ENCODE measurements around the gene SPATA20. TPM values are rescaled to one million over a fixed set of nuclear protein-coding genes. Genes with fewer than 3 reads are reported as not detected.

SPATA20 gene
- total and polyA plus RNA-seq, 2 of the 13 experiments (the other 11 are each of a cell fraction or from before 2014, with no cell fraction given), result 36.1 to 64.8 TPM

DNA sequence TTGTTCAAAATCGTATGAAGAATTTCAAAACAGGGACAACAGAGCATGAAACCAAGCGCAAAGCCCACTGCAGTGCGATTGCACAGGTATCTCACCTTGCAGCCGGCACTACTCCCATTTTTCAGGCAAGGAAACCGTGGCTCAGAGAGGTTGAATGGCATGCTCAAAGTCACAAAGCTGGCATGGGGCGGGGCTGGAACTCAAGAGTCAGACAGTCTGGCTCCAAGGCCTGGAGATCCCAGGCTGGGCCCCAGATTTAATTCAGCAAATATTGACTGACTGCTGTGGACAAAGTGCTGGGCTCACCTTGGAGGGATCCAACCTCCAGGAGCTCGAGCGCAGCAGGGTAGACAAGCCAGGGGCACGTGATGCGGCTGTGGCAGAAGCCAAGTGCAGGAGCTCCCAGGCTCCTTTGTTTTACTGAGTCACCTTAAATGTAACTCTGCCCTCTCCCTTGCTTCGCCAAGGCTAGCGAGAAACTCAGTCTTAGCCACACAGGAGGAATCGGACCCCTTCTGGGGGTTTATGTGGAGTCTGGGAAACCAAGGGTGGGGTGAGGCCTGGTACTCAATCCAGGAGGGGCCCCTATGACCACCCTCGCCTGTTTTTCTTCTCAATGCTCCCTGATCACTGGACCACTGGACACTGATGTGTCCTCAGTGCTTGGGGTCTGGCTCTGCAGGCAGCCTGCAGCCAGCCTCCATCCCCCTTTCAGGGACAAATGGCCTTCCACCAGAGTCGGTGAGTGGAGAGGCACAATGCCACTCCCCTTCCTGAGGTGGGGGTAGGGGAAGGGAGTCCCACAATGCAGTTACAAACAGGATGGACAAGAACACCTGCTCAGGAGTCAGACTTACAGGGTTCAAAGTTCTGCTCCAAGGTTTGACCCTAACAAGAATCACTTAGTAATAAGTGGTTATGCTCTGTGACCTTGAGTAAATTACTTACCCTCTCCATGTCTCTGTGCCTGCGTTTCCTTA lies 3.9 kb upstream of the SPATA20 start:
- peak overlapping the region; percentile 33 for H2AFZ ChIP-seq (ENCODE audit: low read length)
- peak; percentile 99 for FAIRE-seq
- POLR2A ChIA-PET, result interaction anchor here (0.5 to 4.2 kb wide), 44 partner anchors 7 to 401 kb away, joined by 3 to 79 read pairs (median 4); partner anchors contain the start of genes CACNA1G, EPN3, LUC7L3 and TOB1
- CTCF ChIA-PET (ENCODE audit: low intra/inter-chr PET ratio, low total read pairs), result no interaction called here
- BruUV-seq (replicated peaks), result no TSS peak
- H3K79me2 ChIP-seq (ENCODE audit: insufficient read depth, low read length), result peaks cover 3% of the 10 kb centered on the region
- in situ Hi-C loops (cut with HindIII; ENCODE audit: extremely low pct_ligation_motif_present, low pct_unique_long_range_greater_than_20kb), result loop anchor here (10.0 kb wide), 1 partner anchor 412 kb away; no protein-coding TSS in a partner anchor
- no peaks in the 10 kb centered on the region for H3K36me3 ChIP-seq (replicated peaks in 1 of 2; ENCODE audit: control insufficient read depth in 1 of 2, insufficient read depth in 2 of 2, low read length in 2 of 2)
- peak overlapping the region; percentile 73 to 87 (median 78) for H3K4me3 ChIP-seq (replicated peaks in 1 of 3; ENCODE audit: insufficient read depth in 1 of 3, low read depth in 2 of 3, low read length in 3 of 3)
- peaks cover 77% of the 10 kb centered on the region for H3K4me1 ChIP-seq (ENCODE audit: insufficient read depth, low read length)
- H3K4me2 ChIP-seq (ENCODE audit: low read depth, low read length), result peak overlapping the region; percentile 97
- peak overlapping the region; percentile 97 for H3K27ac ChIP-seq (ENCODE audit: extremely low read length, insufficient read depth, low read length)
- H4K20me1 ChIP-seq (ENCODE audit: insufficient read depth, low read length), result no peaks in the 10 kb centered on the region
- 4% methylated on average over 15 of the region's 16 CpGs for WGBS (ENCODE audit: low lambda C conversion rate)
- H3K9me3 ChIP-seq (ENCODE audit: low read length), result no peaks in the 10 kb centered on the region
- intact Hi-C loops (cut with micrococcal nuclease; ENCODE audit: unreplicated experiment), result loop anchor here (1.0 to 10.0 kb wide), 2 partner anchors 61 to 412 kb away; no protein-coding TSS in a partner anchor
- ATAC-seq, result peak; percentile 71
- H3K9ac ChIP-seq (ENCODE audit: insufficient read depth, low read depth, low read length), result peak overlapping the region; percentile 95
- peak; percentile 99 for DNase-seq (ENCODE audit: low spot score)
- H3K27me3 ChIP-seq (ENCODE audit: control insufficient read depth in 1 of 2, insufficient read depth in 2 of 2, low read length in 2 of 2), result no peaks in the 10 kb centered on the region; a peak in 1 of 5 replicates
- TF ChIP-seq, protein P1, sequence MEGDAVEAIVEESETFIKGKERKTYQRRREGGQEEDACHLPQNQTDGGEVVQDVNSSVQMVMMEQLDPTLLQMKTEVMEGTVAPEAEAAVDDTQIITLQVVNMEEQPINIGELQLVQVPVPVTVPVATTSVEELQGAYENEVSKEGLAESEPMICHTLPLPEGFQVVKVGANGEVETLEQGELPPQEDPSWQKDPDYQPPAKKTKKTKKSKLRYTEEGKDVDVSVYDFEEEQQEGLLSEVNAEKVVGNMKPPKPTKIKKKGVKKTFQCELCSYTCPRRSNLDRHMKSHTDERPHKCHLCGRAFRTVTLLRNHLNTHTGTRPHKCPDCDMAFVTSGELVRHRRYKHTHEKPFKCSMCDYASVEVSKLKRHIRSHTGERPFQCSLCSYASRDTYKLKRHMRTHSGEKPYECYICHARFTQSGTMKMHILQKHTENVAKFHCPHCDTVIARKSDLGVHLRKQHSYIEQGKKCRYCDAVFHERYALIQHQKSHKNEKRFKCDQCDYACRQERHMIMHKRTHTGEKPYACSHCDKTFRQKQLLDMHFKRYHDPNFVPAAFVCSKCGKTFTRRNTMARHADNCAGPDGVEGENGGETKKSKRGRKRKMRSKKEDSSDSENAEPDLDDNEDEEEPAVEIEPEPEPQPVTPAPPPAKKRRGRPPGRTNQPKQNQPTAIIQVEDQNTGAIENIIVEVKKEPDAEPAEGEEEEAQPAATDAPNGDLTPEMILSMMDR (CRISPR knock-in tag; IDR thresholded peaks at IDR 0.05), result no peak; the same call in 1 of the 2 replicates
- TF ChIP-seq ZNF543 (CRISPR knock-in tag; IDR thresholded peaks at IDR 0.05) (peak; percentile 25; the same call in 1 of the 2 replicates), RORA (CRISPR knock-in tag; IDR thresholded peaks at IDR 0.05) (no peak), ZSCAN30 (CRISPR knock-in tag; IDR thresholded peaks at IDR 0.05) (no peak), ZNF558 (CRISPR knock-in tag; IDR thresholded peaks at IDR 0.05; ENCODE audit: borderline replicate concordance) (0 out of 2 replicates have a peak, but pooled peaks have one; percentile 5), ISL2 (CRISPR knock-in tag; IDR thresholded peaks at IDR 0.05) (peak; percentile 94), ZNF781 (CRISPR knock-in tag; IDR thresholded peaks at IDR 0.05; ENCODE audit: borderline replicate concordance, not compliant biosample characterization) (peak; percentile 57), AGO1 (IDR thresholded peaks at IDR 0.05; ENCODE audit: low read depth, low read length, poor library complexity, severe bottlenecking) (no peak), ZNF605 (CRISPR knock-in tag; IDR thresholded peaks at IDR 0.05) (peak; percentile 59; the same call in 1 of the 2 replicates), SOX6 (IDR thresholded peaks at IDR 0.05) (no peak), SOX6 (CRISPR knock-in tag; IDR thresholded peaks at IDR 0.05) (peak; percentile 94), SIN3A (IDR thresholded peaks at IDR 0.05; ENCODE audit: borderline replicate concordance, low read depth, low read length) (no peak; the same call in 1 of the 2 replicates), TBX2 (CRISPR knock-in tag; IDR thresholded peaks at IDR 0.05; ENCODE audit: borderline replicate concordance) (peak; percentile 91), ZNF672 (CRISPR knock-in tag; IDR thresholded peaks at IDR 0.05) (no peak), ZNF264 (CRISPR knock-in tag; IDR thresholded peaks at IDR 0.05) (peak; percentile 74), ZNF484 (CRISPR knock-in tag; IDR thresholded peaks at IDR 0.05; ENCODE audit: borderline replicate concordance, low read depth) (no peak), SMAD9 (CRISPR knock-in tag; IDR thresholded peaks at IDR 0.05) (no peak)
- TF ChIP-seq, protein P2, sequence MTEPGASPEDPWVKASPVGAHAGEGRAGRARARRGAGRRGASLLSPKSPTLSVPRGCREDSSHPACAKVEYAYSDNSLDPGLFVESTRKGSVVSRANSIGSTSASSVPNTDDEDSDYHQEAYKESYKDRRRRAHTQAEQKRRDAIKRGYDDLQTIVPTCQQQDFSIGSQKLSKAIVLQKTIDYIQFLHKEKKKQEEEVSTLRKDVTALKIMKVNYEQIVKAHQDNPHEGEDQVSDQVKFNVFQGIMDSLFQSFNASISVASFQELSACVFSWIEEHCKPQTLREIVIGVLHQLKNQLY (CRISPR knock-in tag; IDR thresholded peaks at IDR 0.05), result peak; percentile 97
- TF ChIP-seq, protein P3, sequence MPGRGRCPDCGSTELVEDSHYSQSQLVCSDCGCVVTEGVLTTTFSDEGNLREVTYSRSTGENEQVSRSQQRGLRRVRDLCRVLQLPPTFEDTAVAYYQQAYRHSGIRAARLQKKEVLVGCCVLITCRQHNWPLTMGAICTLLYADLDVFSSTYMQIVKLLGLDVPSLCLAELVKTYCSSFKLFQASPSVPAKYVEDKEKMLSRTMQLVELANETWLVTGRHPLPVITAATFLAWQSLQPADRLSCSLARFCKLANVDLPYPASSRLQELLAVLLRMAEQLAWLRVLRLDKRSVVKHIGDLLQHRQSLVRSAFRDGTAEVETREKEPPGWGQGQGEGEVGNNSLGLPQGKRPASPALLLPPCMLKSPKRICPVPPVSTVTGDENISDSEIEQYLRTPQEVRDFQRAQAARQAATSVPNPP (CRISPR knock-in tag; IDR thresholded peaks at IDR 0.05), result peak; percentile 77; the same call in 1 of the 2 replicates

All from HepG2 (cell line).